Epithelial cell of esophagus (primary cell): ENCODE results near the gene FGD2.

Source experiments
- DNase-seq: peaks from one replicate; pipeline ENCODE4 v3.0.0; 2010; ENCODE audit warnings: low read depth
- H3K4me3 ChIP-seq: 2 replicates; pipeline ENCODE4 v1.5.1; 2011; ENCODE audit warnings: mild to moderate bottlenecking, low read length, control low read depth
- TF ChIP-seq, protein P1 (sequence below): IDR thresholded peaks from 2 replicates; pipeline ENCODE4 v1.5.1; 2011; ENCODE audit warnings: low read depth, mild to moderate bottlenecking, low read length, control low read depth, inconsistent platforms; ENCODE audit not compliant: insufficient read depth; ENCODE audit errors: missing control alignments

Gene FGD2, protein sequence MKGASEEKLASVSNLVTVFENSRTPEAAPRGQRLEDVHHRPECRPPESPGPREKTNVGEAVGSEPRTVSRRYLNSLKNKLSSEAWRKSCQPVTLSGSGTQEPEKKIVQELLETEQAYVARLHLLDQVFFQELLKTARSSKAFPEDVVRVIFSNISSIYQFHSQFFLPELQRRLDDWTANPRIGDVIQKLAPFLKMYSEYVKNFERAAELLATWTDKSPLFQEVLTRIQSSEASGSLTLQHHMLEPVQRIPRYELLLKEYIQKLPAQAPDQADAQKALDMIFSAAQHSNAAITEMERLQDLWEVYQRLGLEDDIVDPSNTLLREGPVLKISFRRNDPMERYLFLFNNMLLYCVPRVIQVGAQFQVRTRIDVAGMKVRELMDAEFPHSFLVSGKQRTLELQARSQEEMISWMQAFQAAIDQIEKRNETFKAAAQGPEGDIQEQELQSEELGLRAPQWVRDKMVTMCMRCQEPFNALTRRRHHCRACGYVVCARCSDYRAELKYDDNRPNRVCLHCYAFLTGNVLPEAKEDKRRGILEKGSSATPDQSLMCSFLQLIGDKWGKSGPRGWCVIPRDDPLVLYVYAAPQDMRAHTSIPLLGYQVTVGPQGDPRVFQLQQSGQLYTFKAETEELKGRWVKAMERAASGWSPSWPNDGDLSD

DNA sequence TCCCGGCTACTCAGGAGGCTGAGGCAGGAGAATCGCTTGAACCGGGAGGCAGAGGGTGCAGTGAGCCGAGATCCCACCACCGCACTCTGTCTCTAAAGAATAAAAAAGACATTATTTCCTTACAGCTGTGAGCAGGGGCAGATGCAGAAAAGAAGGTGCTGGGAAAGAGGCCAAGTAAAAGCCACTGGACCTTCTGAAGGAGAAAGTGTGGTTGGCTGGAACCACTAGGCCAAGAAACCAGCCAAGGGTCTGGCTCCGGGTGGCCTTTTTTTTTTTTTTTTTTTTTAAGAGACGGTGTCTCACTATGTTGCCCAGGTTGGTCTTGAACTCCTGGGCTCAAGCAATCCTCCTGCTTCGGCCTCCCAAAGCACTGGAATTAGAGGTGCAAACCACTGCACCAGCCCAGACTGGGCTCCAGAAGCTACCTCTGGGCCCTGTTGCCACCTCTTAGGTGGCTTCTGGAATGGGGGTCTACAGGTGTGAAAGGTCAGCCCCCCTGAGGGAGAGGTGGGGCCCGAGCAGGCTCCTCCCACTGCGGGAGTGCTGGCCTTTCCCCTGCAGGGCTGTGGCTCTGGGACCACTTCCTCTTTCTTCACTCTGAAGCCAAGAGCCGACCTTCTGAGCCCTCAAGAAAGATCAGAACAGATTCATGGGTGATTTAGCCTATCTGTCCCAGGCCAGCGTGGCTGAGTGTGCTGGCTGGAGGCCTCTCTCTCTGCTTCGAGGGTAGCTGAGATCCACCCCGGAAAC, at the start of gene FGD2:
Gene FGD2, plus strand, starts transcription at position 595 of the 750 bp plus-strand sequence. CDS start 163 bp downstream, outside the sequence.
- DNase-seq, result no peak
- TF ChIP-seq, protein P1, sequence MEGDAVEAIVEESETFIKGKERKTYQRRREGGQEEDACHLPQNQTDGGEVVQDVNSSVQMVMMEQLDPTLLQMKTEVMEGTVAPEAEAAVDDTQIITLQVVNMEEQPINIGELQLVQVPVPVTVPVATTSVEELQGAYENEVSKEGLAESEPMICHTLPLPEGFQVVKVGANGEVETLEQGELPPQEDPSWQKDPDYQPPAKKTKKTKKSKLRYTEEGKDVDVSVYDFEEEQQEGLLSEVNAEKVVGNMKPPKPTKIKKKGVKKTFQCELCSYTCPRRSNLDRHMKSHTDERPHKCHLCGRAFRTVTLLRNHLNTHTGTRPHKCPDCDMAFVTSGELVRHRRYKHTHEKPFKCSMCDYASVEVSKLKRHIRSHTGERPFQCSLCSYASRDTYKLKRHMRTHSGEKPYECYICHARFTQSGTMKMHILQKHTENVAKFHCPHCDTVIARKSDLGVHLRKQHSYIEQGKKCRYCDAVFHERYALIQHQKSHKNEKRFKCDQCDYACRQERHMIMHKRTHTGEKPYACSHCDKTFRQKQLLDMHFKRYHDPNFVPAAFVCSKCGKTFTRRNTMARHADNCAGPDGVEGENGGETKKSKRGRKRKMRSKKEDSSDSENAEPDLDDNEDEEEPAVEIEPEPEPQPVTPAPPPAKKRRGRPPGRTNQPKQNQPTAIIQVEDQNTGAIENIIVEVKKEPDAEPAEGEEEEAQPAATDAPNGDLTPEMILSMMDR, result no peak
- H3K4me3 ChIP-seq, result no peak within 1 kb of the TSS

DNA sequence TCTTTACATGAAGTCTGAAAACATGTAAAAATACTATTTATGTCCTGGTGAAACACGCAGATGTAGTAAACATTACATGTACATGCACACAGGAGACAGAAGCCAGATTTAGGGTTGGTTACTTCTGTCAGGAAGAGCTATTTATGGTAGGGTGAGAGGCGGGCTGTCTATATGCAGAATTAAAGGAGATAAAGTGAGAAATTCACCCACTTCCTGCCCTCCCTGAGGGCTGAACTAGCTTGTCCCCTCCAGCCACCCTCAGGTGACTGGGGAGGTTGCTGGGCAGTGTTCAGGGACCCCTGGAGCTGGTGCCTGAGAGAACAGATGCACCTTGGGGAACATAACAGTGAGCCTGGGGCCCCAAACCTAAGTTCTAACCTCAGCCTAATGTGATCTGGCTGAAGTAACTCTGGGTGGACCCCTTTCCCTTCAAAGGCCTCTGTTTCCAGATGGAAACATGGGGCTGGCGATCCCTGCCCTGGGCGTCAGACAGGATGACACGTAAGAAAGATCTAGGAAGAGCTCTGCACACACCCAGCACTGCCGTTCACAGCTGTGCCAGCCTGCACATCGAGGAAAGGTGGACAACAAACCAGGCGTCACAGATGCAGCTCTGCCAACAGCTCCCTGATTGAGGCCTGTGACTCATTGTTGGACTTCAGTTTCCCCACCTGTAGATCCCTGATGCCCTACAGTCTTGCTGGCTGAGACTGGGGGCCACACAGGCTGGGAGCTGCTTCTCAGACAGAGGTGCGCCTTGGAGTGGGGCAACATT, 49.6 kb upstream of the FGD2 start:
- TF ChIP-seq, protein P1, result no peak
- DNase-seq, result peak; percentile 83
- H3K4me3 ChIP-seq, result no peak overlapping the region

DNA sequence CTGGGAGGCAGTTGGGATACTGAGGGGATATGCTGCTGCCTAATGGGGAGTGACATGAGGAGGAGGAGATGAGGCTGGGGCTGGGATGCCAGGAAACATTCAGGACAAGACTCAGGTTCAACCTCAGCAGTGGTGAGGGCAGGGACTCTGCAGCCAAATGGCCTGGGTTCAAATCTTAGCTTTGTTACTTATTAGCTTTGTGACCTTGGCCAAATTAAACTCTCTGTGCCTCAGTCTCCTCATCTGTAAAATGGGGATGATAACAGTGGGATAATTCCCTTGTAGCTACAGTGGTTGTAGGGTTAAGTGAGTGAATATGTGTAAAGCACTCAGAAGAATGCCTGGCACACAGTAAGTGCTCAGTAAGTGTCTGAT, 49.0 kb upstream of the FGD2 start:
- no peak overlapping the region for H3K4me3 ChIP-seq
- DNase-seq, result no peak

DNA sequence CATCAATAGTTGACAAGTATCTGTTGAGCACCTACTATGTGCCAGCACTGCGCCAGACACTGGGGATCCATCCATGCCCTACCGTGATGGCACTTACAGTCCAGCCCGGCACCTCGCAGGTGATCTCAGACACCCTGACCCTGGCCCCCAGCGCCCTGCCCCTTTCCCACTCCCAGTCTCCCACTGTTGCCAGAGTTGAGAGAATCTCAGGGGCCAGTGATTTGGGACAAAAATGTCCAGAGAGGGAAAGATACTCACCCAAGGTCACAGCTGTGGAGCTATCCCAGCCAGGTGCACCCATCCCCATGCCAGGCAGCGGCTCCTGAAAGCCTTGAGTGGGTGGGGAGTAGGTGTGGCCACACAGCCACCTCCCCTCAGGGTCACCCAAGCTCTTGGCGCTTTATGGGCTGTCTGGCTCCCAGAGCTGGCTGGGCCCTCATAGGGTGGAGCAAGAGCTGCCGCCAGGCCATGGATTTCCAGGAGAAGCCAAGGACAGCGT, 47.6 kb upstream of the FGD2 start:
- DNase-seq, result no peak

More for the DNA sequence above, 49.0 kb upstream of the FGD2 start:
- TF ChIP-seq, protein P1, result no peak

DNA sequence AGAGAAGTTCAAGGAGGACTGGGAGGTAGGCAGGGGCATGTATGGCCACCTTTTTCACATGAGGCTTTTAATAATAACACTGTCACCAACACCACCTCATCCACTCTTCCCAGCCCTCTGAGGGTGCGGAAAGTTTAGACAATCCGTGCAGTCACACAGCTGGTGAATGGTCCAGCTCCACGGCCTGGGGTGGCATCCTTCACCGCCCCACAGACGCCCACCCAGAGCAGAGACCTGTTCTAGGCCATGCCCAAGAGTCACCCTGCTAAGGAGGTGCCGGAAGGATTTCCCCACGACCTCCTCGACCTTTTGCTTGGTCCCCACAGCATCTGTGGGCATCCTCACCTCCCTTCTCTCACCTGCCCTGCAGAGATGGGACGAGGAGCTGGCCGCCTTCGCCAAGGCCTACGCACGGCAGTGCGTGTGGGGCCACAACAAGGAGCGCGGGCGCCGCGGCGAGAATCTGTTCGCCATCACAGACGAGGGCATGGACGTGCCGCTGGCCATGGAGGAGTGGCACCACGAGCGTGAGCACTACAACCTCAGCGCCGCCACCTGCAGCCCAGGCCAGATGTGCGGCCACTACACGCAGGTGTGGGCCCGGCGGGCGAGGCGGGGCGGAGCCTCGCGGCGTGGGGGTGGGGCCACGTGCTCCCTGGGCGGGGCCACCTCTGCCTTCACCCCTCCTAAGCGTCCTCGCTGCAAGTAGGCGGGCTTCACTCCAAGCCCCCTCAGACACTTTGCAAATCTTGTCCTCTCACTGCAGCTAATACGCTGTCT, 46.5 kb upstream of the FGD2 start:
- TF ChIP-seq, protein P1, result no peak
- no peak overlapping the region for H3K4me3 ChIP-seq
- no peak for DNase-seq

More for the DNA sequence above, 47.6 kb upstream of the FGD2 start:
- no peak overlapping the region for H3K4me3 ChIP-seq
- TF ChIP-seq, protein P1, result no peak
